Measurements from ENCODE around the gene MS4A3. TPM values are rescaled to one million over a fixed set of nuclear protein-coding genes. Genes with fewer than 3 reads are reported as not detected.

MS4A3 gene
- total and polyA plus RNA-seq, 10 of the 15 experiments (the other 5 are each of a cell fraction or from before 2014, with no cell fraction given) = 0.13 TPM; not detected in 9

GRCh38 chr11:60097189-60097588 lies 40.7 kb downstream of the MS4A3 start:
- in situ Hi-C loops (cut with MboI) = no loop called here
- no peaks in the 10 kb centered on the region for H3K4me1 ChIP-seq (ENCODE audit: control insufficient read depth, insufficient read depth, low read length)
- no peak overlapping the region for H3K4me3 ChIP-seq
- H3K27me3 ChIP-seq (replicated peaks in 1 of 2; ENCODE audit: control insufficient read depth in 2 of 2, insufficient read depth in 2 of 2, low read length in 1 of 2) = no peaks in the 10 kb centered on the region
- H3K4me2 ChIP-seq (ENCODE audit: control insufficient read depth, insufficient read depth) = no peak overlapping the region
- ATAC-seq (no peak), DNase-seq (ENCODE audit: low read depth, low spot score) (no peak), FAIRE-seq (no peak)
- H4K20me1 ChIP-seq (ENCODE audit: control insufficient read depth, insufficient read depth) = no peaks in the 10 kb centered on the region
- POLR2A ChIA-PET = no interaction called here
- no peaks in the 10 kb centered on the region for H3K9me3 ChIP-seq (replicated peaks; ENCODE audit: control insufficient read depth, insufficient read depth, low read length)
- H3K79me2 ChIP-seq (ENCODE audit: control insufficient read depth, insufficient read depth, low read length) = no peaks in the 10 kb centered on the region
- no peaks in the 10 kb centered on the region for H3K36me3 ChIP-seq (ENCODE audit: control insufficient read depth in 2 of 2, insufficient read depth in 2 of 2, low read length in 1 of 2)
- BruUV-seq (replicated peaks) = no TSS peak
- SMC1A ChIA-PET (ENCODE audit: uncharacterized antibody, unreplicated experiment) = no interaction called here
- WGBS (ENCODE audit: insufficient coverage, insufficient replicate concordance, low lambda C conversion rate, missing lambda C conversion rate) = 37% methylated on average over 1 of the region's 1 CpG
- CTCF ChIA-PET = no interaction called here
- H3K9ac ChIP-seq (ENCODE audit: control insufficient read depth, insufficient read depth, low read length) = no peak overlapping the region
- no peak overlapping the region for H2AFZ ChIP-seq (ENCODE audit: control insufficient read depth, low read depth, low read length)
- intact Hi-C loops (cut with micrococcal nuclease; ENCODE audit: unreplicated experiment) = no loop called here
- no peak overlapping the region for H3K27ac ChIP-seq (ENCODE audit: control insufficient read depth, insufficient read depth)
- RAD21 ChIA-PET (ENCODE audit: unreplicated experiment) = no interaction called here
- TF ChIP-seq ZNF274 (IDR thresholded peaks at IDR 0.05; ENCODE audit: insufficient read depth, insufficient read length) = no peak
- no peak for TF ChIP-seq RFX5 (IDR thresholded peaks at IDR 0.05; ENCODE audit: low read depth, low read length)
- no peak for TF ChIP-seq FOXK2 (IDR thresholded peaks at IDR 0.05)

DNA sequence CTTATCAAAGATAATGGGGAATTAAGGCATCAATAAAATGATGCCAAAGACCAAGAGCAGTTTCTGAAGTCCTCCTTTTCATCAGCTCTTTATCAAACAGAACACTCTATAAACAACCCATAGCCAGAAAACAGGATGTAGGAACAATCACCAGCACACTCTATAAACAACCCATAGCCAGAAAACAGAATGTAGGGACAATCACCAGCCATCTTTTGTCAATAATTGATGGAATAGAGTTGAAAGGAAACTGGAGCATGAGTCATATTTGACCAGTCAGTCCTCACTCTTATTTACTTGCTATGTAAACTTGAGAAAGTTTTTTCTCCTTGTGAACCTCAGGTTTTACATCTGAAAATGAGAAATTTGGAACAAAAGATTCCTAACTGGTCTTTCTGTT lies 42.0 kb downstream of the MS4A3 start:
- intact Hi-C loops (cut with micrococcal nuclease; ENCODE audit: unreplicated experiment) (no loop called here), in situ Hi-C loops (cut with MboI) (no loop called here)
- no peak overlapping the region for H2AFZ ChIP-seq (ENCODE audit: control insufficient read depth, low read depth, low read length)
- ChIA-PET RAD21 (ENCODE audit: unreplicated experiment) (no interaction called here), CTCF (no interaction called here), POLR2A (interaction anchor here (0.6 kb wide), 1 partner anchor 147 kb away, joined by 3 read pairs; no protein-coding TSS in a partner anchor), SMC1A (ENCODE audit: uncharacterized antibody, unreplicated experiment) (no interaction called here)
- DNase-seq (ENCODE audit: low read depth, low spot score) = no peak
- BruUV-seq (replicated peaks) = no TSS peak
- no peaks in the 10 kb centered on the region for H3K36me3 ChIP-seq (ENCODE audit: control insufficient read depth in 2 of 2, insufficient read depth in 2 of 2, low read length in 1 of 2)
- H3K79me2 ChIP-seq (ENCODE audit: control insufficient read depth, insufficient read depth, low read length) = no peaks in the 10 kb centered on the region
- no peaks in the 10 kb centered on the region for H3K4me1 ChIP-seq (ENCODE audit: control insufficient read depth, insufficient read depth, low read length)
- H3K4me3 ChIP-seq = no peak overlapping the region
- H3K27ac ChIP-seq (ENCODE audit: control insufficient read depth, insufficient read depth) = no peak overlapping the region
- no peak overlapping the region for H3K9ac ChIP-seq (ENCODE audit: control insufficient read depth, insufficient read depth, low read length)
- H3K9me3 ChIP-seq (replicated peaks; ENCODE audit: control insufficient read depth, insufficient read depth, low read length) = no peaks in the 10 kb centered on the region
- H3K27me3 ChIP-seq (replicated peaks in 1 of 2; ENCODE audit: control insufficient read depth in 2 of 2, insufficient read depth in 2 of 2, low read length in 1 of 2) = no peaks in the 10 kb centered on the region
- FAIRE-seq = no peak
- no peaks in the 10 kb centered on the region for H4K20me1 ChIP-seq (ENCODE audit: control insufficient read depth, insufficient read depth)
- H3K4me2 ChIP-seq (ENCODE audit: control insufficient read depth, insufficient read depth) = no peak overlapping the region
- peak; percentile 78 for ATAC-seq
- TF ChIP-seq E4F1 (IDR thresholded peaks at IDR 0.05; ENCODE audit: borderline replicate concordance, partially characterized antibody) (no peak), SREBF1 (IDR thresholded peaks at IDR 0.05; ENCODE audit: low read length) (no peak), HSF1 (IDR thresholded peaks at IDR 0.05; ENCODE audit: low read depth, low read length) (no peak), CREB1 (IDR thresholded peaks at IDR 0.05; ENCODE audit: low read depth) (no peak), HCFC1 (IDR thresholded peaks at IDR 0.05; ENCODE audit: low read length) (no peak), LARP7 (IDR thresholded peaks at IDR 0.05) (no peak), ZBTB4 (CRISPR knock-in tag; IDR thresholded peaks at IDR 0.05) (no peak)
- TF ChIP-seq, protein P1, sequence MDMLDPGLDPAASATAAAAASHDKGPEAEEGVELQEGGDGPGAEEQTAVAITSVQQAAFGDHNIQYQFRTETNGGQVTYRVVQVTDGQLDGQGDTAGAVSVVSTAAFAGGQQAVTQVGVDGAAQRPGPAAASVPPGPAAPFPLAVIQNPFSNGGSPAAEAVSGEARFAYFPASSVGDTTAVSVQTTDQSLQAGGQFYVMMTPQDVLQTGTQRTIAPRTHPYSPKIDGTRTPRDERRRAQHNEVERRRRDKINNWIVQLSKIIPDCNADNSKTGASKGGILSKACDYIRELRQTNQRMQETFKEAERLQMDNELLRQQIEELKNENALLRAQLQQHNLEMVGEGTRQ (IDR thresholded peaks at IDR 0.05; ENCODE audit: borderline replicate concordance, low read depth, low read length) = no peak

Data from GM12878 (cell line).